Mesendoderm (in vitro differentiated cells): Measurements from ENCODE around the gene SHISA5.

Experiments
- DNase-seq: peaks from one replicate; pipeline ENCODE4 v3.0.0; 2013
- H2AK5ac ChIP-seq: 2 replicates; pipeline ENCODE4 v1.6.1; 2013; ENCODE audit warnings: low read length, inconsistent platforms
- H2BK120ac ChIP-seq: 2 replicates; pipeline ENCODE4 v1.6.1; 2013; ENCODE audit warnings: low read depth, mild to moderate bottlenecking, low read length, moderate library complexity, mixed read lengths
- H2BK15ac ChIP-seq: replicated peaks from 2 replicates; pipeline ENCODE4 v1.6.1; 2013; ENCODE audit warnings: low read depth, mild to moderate bottlenecking, moderate library complexity
- H2BK5ac ChIP-seq: 2 replicates; pipeline ENCODE4 v1.6.1; 2013; ENCODE audit warnings: low read length, inconsistent platforms
- H3K18ac ChIP-seq: 2 replicates; pipeline ENCODE4 v1.6.1; 2013; ENCODE audit warnings: mild to moderate bottlenecking, low read length, mixed read lengths
- H3K23ac ChIP-seq: one replicate; pipeline ENCODE4 v1.6.1; 2013; ENCODE audit warnings: low read length
- H3K27ac ChIP-seq: 2 replicates; pipeline ENCODE4 v1.5.1; 2013; ENCODE audit warnings: low read depth, mild to moderate bottlenecking, inconsistent platforms, low read length, moderate library complexity
- H3K27me3 ChIP-seq: 2 replicates; pipeline ENCODE4 v1.6.1; 2013; ENCODE audit warnings: low read length, control low read depth, mild to moderate bottlenecking, inconsistent platforms; ENCODE audit not compliant: insufficient read depth, poor library complexity
- H3K36me3 ChIP-seq: 2 replicates; pipeline ENCODE4 v1.6.1; 2013; ENCODE audit warnings: low read length, inconsistent platforms; ENCODE audit not compliant: control insufficient read depth, insufficient read depth
- H3K4ac ChIP-seq: one replicate; pipeline ENCODE4 v1.6.1; 2013; ENCODE audit warnings: low read depth, mild to moderate bottlenecking, low read length, moderate library complexity
- H3K4me1 ChIP-seq: 2 replicates; pipeline ENCODE4 v1.6.1; 2013; ENCODE audit warnings: low read depth, low read length, inconsistent platforms; ENCODE audit not compliant: control insufficient read depth
- H3K4me2 ChIP-seq: 2 replicates; pipeline ENCODE4 v1.6.1; 2013; ENCODE audit warnings: low read length
- H3K4me3 ChIP-seq: 2 replicates; pipeline ENCODE4 v1.5.1; 2013; ENCODE audit warnings: mild to moderate bottlenecking, low read length
- H3K56ac ChIP-seq: one replicate; pipeline ENCODE4 v1.6.1; 2013; ENCODE audit warnings: low read length
- H3K79me1 ChIP-seq: 2 replicates; pipeline ENCODE4 v1.6.1; 2013; ENCODE audit warnings: low read length, inconsistent platforms
- H3K79me2 ChIP-seq: 2 replicates; pipeline ENCODE4 v1.6.1; 2013; ENCODE audit warnings: mild to moderate bottlenecking, low read length; ENCODE audit not compliant: control insufficient read depth, insufficient read depth
- H3K9ac ChIP-seq: 2 replicates; pipeline ENCODE4 v1.6.1; 2013; ENCODE audit warnings: low read length, inconsistent platforms
- H4K5ac ChIP-seq: one replicate; pipeline ENCODE4 v1.6.1; 2013; ENCODE audit warnings: low read length
- H4K8ac ChIP-seq: one replicate; pipeline ENCODE4 v1.6.1; 2013; ENCODE audit warnings: low read depth, mild to moderate bottlenecking, control low read depth, low read length, moderate library complexity
- WGBS: extraction: QIAGEN DNeasy Blood & Tissue Kit; methylation state at CpG from one replicate; pipeline ENCODE4 v1.1.7; 2013; ENCODE audit warnings: low lambda C conversion rate, missing lambda C conversion rate; ENCODE audit not compliant: insufficient coverage; ENCODE audit errors: extremely low coverage; 5-methylcytosine and 5-hydroxymethylcytosine counted together

SHISA5 gene

DNA sequence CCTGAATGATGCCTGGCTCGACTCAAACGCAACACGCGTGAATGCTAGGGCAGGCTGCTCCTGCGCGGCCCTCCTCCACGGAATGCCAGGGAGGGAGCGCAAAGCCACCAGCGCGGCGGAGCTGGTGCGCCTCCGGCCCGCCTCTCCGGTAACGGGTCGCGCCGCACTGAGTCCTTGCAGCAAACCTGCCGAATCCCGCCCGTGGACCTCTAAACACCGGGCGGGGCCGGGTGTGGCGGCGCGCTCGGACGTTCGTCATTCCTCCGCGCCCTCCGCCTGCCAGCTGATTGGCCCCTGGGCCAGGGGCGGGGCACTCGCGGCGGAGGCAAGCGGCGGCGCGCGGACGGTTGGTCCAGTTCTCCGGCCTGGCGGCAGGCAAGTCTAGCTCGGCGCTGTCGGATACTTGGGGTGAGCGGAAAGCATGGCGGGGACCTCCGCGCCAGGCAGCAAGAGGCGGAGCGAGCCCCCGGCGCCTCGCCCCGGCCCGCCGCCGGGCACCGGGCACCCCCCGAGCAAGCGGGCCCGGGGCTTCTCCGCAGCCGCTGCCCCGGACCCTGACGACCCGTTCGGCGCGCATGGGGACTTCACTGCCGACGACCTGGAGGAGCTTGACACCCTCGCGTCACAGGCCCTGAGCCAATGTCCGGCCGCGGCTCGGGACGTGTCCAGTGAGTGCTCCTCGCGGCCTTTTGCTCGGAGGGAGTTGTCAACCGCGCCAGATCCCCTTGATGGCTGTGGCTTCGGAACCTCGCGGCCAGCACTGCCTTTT, 57.4 kb downstream of the SHISA5 start, which contains the start of gene ATRIP:
Gene ATRIP (plus strand): TSS at position 313 of the 769 bp plus-strand sequence. CDS start 109 bp downstream, at position 422.
- peak; percentile 92 for DNase-seq
- no peak within 1 kb of the TSS for H4K5ac ChIP-seq

GRCh38 chr3:48446043-48446424, 57.9 kb downstream of the SHISA5 start:
- no peak overlapping the region for H2BK15ac ChIP-seq
- no CpG with 5 or more reads among the region's 6 CpGs for WGBS
- H3K4me2 ChIP-seq = peak overlapping the region; percentile 100
- peak overlapping the region; percentile 9 for H2AK5ac ChIP-seq
- H4K5ac ChIP-seq = no peak overlapping the region
- DNase-seq = no peak
- H3K27ac ChIP-seq = no peak overlapping the region
- peaks cover 8% of the 10 kb centered on the region for H3K4me1 ChIP-seq
- no peak overlapping the region for H3K4ac ChIP-seq
- peak overlapping the region; percentile 97 for H3K56ac ChIP-seq
- no peak overlapping the region for H4K8ac ChIP-seq
- peak overlapping the region; percentile 39 for H2BK5ac ChIP-seq
- peaks cover 4% of the 10 kb centered on the region for H3K36me3 ChIP-seq
- H3K23ac ChIP-seq = peak overlapping the region; percentile 15
- peaks cover 14% of the 10 kb centered on the region for H3K79me1 ChIP-seq
- H3K79me2 ChIP-seq = peaks cover 19% of the 10 kb centered on the region
- peak overlapping the region; percentile 69 for H3K4me3 ChIP-seq
- no peak overlapping the region for H3K18ac ChIP-seq
- no peak overlapping the region for H2BK120ac ChIP-seq
- peak overlapping the region; percentile 91 for H3K9ac ChIP-seq
- no peaks in the 10 kb centered on the region for H3K27me3 ChIP-seq

More for the DNA sequence above, 57.4 kb downstream of the SHISA5 start, which contains the start of gene ATRIP:
- Histone ChIP-seq H2BK120ac (no peak within 1 kb of the TSS), H3K27me3 (no peaks in the 10 kb centered on the region), H3K18ac (peak within 1 kb of the TSS; percentile 55), H2BK15ac (no peak within 1 kb of the TSS), H3K4ac (no peak within 1 kb of the TSS), H3K4me3 (peak within 1 kb of the TSS; percentile 72), H2BK5ac (peak within 1 kb of the TSS; percentile 39), H4K8ac (no peak within 1 kb of the TSS), H3K27ac (peak within 1 kb of the TSS; percentile 79), H3K79me1 (peaks cover 14% of the 10 kb centered on the region), H3K36me3 (peaks cover 5% of the 10 kb centered on the region), H3K4me2 (peak within 1 kb of the TSS; percentile 100), H3K9ac (peak within 1 kb of the TSS; percentile 91), H3K56ac (peak within 1 kb of the TSS; percentile 97), H3K23ac (peak within 1 kb of the TSS; percentile 15), H3K4me1 (peaks cover 8% of the 10 kb centered on the region), H2AK5ac (peak within 1 kb of the TSS; percentile 9), H3K79me2 (peaks cover 15% of the 10 kb centered on the region)
- WGBS = no CpG with 5 or more reads among the region's 91 CpGs

DNA sequence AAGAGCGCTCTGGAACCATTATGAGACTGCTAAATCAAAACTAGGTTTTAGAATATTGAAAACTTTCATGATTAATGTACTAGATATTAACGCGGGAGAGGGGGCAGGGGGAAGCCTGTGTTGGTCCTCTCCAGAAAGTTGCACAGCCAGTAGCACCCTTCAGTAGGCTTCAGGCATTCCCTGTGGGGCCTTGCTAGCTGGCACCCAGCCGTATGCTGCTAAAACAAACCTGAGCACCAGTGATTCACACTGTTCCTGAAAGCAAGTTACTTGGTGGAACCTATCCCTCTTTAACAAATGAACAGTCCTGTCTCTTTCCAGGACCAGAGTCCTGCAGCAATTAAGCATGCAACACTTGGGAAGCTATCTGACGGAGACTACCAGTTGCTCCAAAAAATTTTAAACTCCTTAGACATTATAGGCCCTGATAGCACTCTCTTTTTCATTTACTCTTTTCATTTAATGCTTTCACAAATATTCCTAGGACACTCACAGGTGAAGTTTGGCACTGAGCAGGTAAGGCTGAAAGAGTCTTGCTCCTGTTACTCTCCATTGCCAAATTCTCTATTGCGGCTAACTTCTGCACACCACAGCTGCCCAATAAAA, 58.6 kb downstream of the SHISA5 start:
- Histone ChIP-seq H3K27ac (no peak overlapping the region), H2BK5ac (no peak overlapping the region), H2AK5ac (no peak overlapping the region), H3K79me1 (peaks cover 14% of the 10 kb centered on the region), H3K4me2 (no peak overlapping the region), H3K4me3 (no peak overlapping the region), H3K23ac (no peak overlapping the region), H3K27me3 (no peaks in the 10 kb centered on the region), H4K5ac (no peak overlapping the region), H3K9ac (peak overlapping the region; percentile 91), H3K36me3 (peaks cover 4% of the 10 kb centered on the region), H4K8ac (no peak overlapping the region), H3K79me2 (peaks cover 26% of the 10 kb centered on the region), H3K18ac (no peak overlapping the region), H2BK120ac (no peak overlapping the region), H3K56ac (no peak overlapping the region), H3K4ac (no peak overlapping the region), H2BK15ac (no peak overlapping the region), H3K4me1 (peaks cover 8% of the 10 kb centered on the region)
- WGBS = no CpG with 5 or more reads among the region's 6 CpGs
- DNase-seq = no peak

DNA sequence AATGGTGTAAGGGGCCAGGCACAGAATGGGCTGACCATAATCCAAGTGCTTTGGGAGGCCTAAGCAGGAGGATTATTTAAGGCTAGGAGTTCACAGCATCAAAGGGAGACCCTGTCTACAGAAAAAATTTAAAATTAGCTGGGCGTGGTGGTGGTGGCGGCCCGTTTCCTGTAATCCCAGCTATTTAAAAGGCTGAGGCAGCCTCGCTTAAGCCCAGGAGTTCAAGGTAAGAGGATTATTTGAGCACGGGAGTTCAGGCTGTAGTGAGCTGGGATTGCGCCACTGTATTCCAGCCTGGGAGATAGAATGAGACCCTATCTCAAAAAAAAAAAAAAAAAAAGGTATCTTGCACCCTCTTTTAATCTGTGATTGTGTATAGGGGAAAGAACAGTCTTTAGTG, 62.0 kb downstream of the SHISA5 start:
- H3K36me3 ChIP-seq = peaks cover 4% of the 10 kb centered on the region
- no CpG with 5 or more reads among the region's 6 CpGs for WGBS
- peak overlapping the region; percentile 42 for H3K9ac ChIP-seq
- H2AK5ac ChIP-seq = no peak overlapping the region
- H2BK120ac ChIP-seq = no peak overlapping the region
- H3K56ac ChIP-seq = peak overlapping the region; percentile 63
- H3K18ac ChIP-seq = no peak overlapping the region
- no peak overlapping the region for H3K4me3 ChIP-seq
- no peak overlapping the region for H3K27ac ChIP-seq
- H2BK5ac ChIP-seq = no peak overlapping the region
- H2BK15ac ChIP-seq = no peak overlapping the region
- no peak overlapping the region for H3K4me2 ChIP-seq
- H3K4me1 ChIP-seq = no peaks in the 10 kb centered on the region
- peaks cover 22% of the 10 kb centered on the region for H3K79me2 ChIP-seq
- H4K5ac ChIP-seq = no peak overlapping the region
- no peak overlapping the region for H4K8ac ChIP-seq
- no peak overlapping the region for H3K4ac ChIP-seq
- H3K27me3 ChIP-seq = no peaks in the 10 kb centered on the region
- H3K79me1 ChIP-seq = peaks cover 10% of the 10 kb centered on the region
- no peak overlapping the region for H3K23ac ChIP-seq
- DNase-seq = no peak

DNA sequence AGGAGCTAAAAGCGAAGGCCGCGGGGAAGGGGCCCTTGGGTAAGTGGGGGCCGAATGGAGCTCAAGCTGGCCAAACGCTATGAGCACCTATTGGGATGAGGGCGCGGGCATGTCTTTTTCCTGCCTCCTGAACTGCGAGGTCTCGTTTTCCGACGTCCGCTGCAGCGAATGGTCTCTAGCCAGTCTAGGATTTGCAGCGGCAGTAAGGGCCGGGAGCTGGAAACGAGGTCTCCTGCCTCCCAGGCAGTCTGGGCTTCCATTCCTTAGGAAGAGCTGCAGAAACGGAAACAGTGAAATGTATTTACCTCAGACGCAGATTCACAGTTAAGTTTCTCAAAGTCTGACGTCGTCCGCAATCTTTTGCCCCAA, 63.4 kb downstream of the SHISA5 start:
- no peak overlapping the region for H2BK120ac ChIP-seq
- no peaks in the 10 kb centered on the region for H3K4me1 ChIP-seq
- H3K56ac ChIP-seq = peak overlapping the region; percentile 99
- H4K8ac ChIP-seq = no peak overlapping the region
- H3K9ac ChIP-seq = peak overlapping the region; percentile 82
- H3K23ac ChIP-seq = no peak overlapping the region
- WGBS = no CpG with 5 or more reads among the region's 21 CpGs
- DNase-seq = peak; percentile 46
- no peak overlapping the region for H3K27ac ChIP-seq
- H3K27me3 ChIP-seq = no peaks in the 10 kb centered on the region
- H3K79me2 ChIP-seq = peaks cover 22% of the 10 kb centered on the region
- H2BK5ac ChIP-seq = no peak overlapping the region
- peak overlapping the region; percentile 82 for H3K4me3 ChIP-seq
- H3K4ac ChIP-seq = peak overlapping the region; percentile 73
- H3K18ac ChIP-seq = no peak overlapping the region
- peaks cover 6% of the 10 kb centered on the region for H3K79me1 ChIP-seq
- peak overlapping the region; percentile 93 for H3K4me2 ChIP-seq
- peaks cover 4% of the 10 kb centered on the region for H3K36me3 ChIP-seq
- H2BK15ac ChIP-seq = no peak overlapping the region
- peak overlapping the region; percentile 15 for H2AK5ac ChIP-seq
- no peak overlapping the region for H4K5ac ChIP-seq
